PFSK-1 (cell line): ENCODE results near the gene IGFBPL1.

Experiments used
- REST ChIP-seq, 2 experiments: IDR thresholded peaks; 2 replicates each; pipeline versions ENCODE4 v1.6.1 to v1.8.0; 2011 to 2012; ENCODE audit warnings: low read depth in 2 of 2, low read length in 2 of 2, control low read depth in 1 of 2, inconsistent platforms in 1 of 2, mild to moderate bottlenecking in 1 of 2, moderate library complexity in 1 of 2; ENCODE audit not compliant: insufficient read depth in 1 of 2
- TAF1 ChIP-seq: IDR thresholded peaks from 2 replicates; pipeline ENCODE4 v1.6.1; 2012; ENCODE audit warnings: low read length, control low read depth, borderline replicate concordance; ENCODE audit not compliant: insufficient read depth

- TF ChIP-seq TAF1 = no peak
- no peak for TF ChIP-seq REST (IDR thresholded peaks at IDR 0.05; ENCODE audit: insufficient read depth in 1 of 2, low read depth in 2 of 2, low read length in 2 of 2)
These were observed 13.1 kb upstream of the IGFBPL1 start for GRCh38 chr9:38437193-38437823.
